ENCODE results near the gene TXNL1.

TXNL1 gene

DNA sequence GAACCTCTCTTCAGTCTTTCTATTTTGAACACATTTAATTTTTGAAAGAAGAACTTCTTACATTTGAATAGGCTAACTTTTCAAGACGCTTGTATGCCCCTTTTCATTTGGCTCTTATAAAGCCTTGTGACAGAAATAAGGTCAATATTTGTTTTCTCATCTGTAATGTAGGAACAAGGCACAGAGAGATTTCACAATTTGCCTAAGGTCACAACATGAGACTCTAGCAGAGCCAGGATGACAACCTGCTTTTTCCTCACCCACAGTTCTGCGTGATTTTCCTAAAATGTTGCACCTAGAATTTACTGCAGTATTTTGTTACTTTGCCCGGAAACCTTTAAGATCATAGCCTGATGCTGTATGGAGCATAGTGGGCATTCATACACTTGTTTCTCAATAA lies 67.4 kb downstream of the TXNL1 start:
- no peak for DNase-seq (ENCODE audit: low read depth in 2 of 2)

DNA sequence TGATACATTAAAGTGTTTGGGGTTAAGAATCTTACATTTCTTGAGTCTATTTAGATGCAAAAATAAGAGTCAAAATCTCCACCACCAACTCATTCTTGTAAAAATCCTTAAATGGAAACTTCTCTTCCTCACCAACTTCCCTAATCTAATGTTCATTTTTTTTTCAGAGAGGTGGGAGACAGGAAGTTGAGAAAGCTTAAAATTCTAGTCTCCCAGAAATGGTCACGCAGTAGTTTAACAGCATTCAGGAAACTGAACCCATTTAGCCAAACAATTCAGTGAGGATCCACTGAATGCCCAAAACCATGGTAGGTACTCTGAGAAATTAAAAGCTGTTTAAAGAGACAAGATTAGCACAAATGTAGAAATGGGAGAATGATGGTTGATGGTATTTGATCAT lies 69.0 kb downstream of the TXNL1 start:
- no peak for DNase-seq (ENCODE audit: low read depth in 2 of 2)

DNA sequence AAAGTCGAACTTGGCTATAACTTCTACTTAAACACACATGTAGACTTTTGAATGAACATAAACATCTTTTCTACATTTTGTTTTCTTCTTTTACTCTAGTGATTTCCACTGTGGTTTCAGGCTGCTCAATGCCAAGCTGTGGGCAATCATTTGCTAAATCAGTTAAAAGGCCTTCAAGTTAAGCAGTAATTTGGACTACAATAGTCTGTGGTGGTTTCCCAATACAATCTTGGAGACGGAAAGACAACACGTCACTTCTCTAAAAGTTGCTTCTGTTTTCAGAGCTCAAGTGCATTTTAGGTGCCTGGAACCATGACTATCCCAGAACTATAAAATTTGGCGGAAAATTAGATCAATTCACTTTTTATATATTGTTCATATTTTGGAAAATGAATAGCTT lies 69.4 kb downstream of the TXNL1 start:
- no peak for DNase-seq (ENCODE audit: low read depth in 2 of 2)

- DNase-seq (ENCODE audit: low read depth in 2 of 2) = no peak
Observed at GRCh38 chr18:56565551-56566345, 72.6 kb downstream of the TXNL1 start.

DNA sequence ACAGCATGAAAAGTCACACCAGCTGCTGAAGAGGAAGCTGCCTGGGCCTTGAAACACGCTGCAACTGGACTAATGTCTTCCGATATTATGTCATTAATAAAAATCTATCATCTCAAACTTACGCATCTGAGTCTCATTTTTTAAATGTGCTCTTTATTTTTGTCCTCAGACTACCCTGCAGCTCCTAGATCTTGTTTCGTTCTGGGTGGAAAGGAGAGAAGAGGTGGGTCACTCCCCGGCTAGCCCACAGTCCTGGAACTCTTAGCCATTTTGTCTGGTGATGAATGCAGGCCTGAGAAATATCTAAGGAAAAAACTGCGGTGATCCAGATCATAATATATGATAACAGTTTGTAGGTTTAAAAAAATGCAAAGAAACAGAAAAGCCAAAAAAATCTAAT lies 73.3 kb downstream of the TXNL1 start:
- no peak for DNase-seq (ENCODE audit: low read depth in 2 of 2)

DNA sequence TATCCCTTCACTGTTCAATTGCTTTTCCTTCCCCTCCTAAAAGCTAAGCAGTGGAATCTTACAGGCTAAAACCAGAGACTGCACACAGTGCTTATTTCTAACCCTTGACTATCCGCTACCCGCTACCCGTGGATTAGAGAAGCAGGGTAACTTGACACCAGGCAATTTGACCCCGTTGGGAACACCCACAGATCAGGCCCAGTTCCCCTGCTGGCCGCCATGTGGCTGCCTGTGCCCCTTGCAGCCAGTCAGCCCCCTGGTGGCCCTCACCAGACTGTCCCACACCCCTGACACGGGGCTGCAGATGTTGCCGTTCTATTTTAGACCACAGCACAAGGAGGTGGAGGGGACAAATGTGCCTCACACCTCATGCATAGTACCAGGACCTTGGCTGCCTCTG lies 74.8 kb downstream of the TXNL1 start:
- no peak for DNase-seq (ENCODE audit: low read depth in 2 of 2)

GRCh38 chr18:56562479-56562878 lies 75.9 kb downstream of the TXNL1 start:
- no peak for DNase-seq (ENCODE audit: low read depth in 2 of 2)

DNA sequence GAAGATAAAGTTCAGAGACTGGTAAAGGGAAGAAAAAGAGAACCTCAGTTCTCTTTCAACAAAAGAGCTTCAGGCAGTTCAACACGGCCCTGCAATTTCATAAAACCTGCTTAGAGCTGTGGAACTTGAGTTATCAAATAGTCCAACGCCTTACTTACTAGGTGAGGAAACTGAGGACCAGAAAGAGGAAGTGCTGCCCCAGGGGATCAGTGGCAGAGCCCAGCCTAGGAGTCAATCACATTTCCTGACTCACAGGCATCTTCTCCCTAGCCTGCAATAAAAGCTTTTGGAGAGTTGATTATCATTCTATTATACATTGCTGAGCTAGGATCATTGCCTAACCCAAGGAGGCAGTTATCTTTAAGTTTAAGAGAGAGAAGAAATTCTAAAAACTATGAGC lies 77.4 kb downstream of the TXNL1 start:
- DNase-seq (ENCODE audit: low read depth in 2 of 2) = no peak

GRCh38 chr18:56559044-56559443 lies 79.3 kb downstream of the TXNL1 start:
- DNase-seq (ENCODE audit: low read depth in 2 of 2) = no peak

DNA sequence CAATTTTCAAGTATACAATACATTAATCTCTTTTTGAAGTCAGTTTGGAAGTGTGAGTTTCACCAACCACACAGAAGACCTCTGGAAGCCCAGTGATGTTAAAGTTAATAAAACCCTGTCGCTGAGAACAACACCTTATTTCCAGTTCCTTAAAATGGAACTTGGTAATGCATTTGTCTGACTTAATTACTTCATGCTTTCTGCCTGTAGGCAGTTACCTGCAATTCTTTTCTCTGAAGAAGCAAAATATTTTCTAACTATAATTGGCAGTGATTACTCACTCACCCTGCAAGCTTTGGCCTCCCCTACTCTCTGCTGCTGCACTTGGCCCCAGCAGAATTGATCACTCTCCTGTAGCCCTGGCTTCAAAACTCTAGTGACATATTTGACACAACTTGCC lies 81.5 kb downstream of the TXNL1 start:
- DNase-seq (ENCODE audit: low read depth in 2 of 2) = no peak

DNA sequence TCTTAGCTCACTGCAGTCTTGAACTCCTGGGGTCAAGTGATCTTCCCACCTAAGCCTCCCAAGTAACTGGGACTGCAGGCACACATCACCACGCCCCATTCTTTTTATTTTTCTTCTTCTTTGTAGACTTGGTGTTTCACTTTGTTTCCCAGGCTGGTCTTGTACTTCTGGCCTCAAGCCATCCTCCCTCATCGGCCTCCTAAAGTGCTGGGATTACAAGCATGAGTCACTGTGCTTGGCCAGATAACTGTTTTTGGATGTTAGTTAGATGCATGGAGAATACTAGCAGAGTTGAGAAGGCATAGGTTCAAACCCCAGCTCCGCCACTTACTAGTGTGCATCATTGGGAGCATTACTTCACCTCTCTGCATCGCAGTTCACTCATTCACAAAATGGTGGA lies 88.3 kb downstream of the TXNL1 start:
- no peak for DNase-seq (ENCODE audit: low read depth in 2 of 2)
